Urinary bladder (tissue), 4 donors: ENCODE measurements around the gene SMTNL1. TPM values are rescaled to one million over a fixed set of nuclear protein-coding genes. Genes with fewer than 3 reads are reported as not detected.

Source experiments
- DNase-seq: peaks from one replicate; pipeline ENCODE4 v3.0.0-alpha.2; 2015; ENCODE audit errors: extremely low spot score
- H3K27ac ChIP-seq: one replicate; pipeline ENCODE4 v1.5.1; 2013; ENCODE audit warnings: low read depth, mild to moderate bottlenecking, moderate library complexity
- H3K36me3 ChIP-seq: one replicate; pipeline ENCODE4 v1.6.1; 2013; ENCODE audit warnings: mild to moderate bottlenecking, moderate library complexity; ENCODE audit not compliant: insufficient read depth
- H3K4me1 ChIP-seq: one replicate; pipeline ENCODE4 v1.6.1; 2013; ENCODE audit warnings: mild to moderate bottlenecking, moderate library complexity; ENCODE audit not compliant: insufficient read depth
- H3K4me3 ChIP-seq: one replicate; pipeline ENCODE4 v1.5.1; 2013; ENCODE audit warnings: low read depth, low read length
- WGBS: extraction: QIAGEN DNeasy Blood & Tissue Kit; methylation state at CpG from one replicate; pipeline ENCODE4 v1.1.7; 2013; 5-methylcytosine and 5-hydroxymethylcytosine counted together
- polyA plus RNA-seq: library from polyadenylated mRNA; stranded (reverse); fragments of 200-250 nt; gene quantifications from one replicate; pipeline ENCODE4 v1.2.3, GENCODE V29; 2013
- total RNA-seq: library from RNA; depleted of rRNA; stranded (reverse); fragments of >200 nt; gene quantifications from one replicate; pipeline ENCODE4 v1.2.3, GENCODE V29; 2014
- donor health status: healthy with polysubstance abuse.
- donor health status: healthy.

The SMTNL1 gene, protein sequence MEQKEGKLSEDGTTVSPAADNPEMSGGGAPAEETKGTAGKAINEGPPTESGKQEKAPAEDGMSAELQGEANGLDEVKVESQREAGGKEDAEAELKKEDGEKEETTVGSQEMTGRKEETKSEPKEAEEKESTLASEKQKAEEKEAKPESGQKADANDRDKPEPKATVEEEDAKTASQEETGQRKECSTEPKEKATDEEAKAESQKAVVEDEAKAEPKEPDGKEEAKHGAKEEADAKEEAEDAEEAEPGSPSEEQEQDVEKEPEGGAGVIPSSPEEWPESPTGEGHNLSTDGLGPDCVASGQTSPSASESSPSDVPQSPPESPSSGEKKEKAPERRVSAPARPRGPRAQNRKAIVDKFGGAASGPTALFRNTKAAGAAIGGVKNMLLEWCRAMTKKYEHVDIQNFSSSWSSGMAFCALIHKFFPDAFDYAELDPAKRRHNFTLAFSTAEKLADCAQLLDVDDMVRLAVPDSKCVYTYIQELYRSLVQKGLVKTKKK
- total RNA-seq, result 0.16 TPM
- polyA plus RNA-seq, result not detected

- no peaks in the 10 kb centered on the region for H3K36me3 ChIP-seq
- DNase-seq, result no peak
- H3K27ac ChIP-seq, result no peak within 1 kb of the TSS
- no peaks in the 10 kb centered on the region for H3K4me1 ChIP-seq
- WGBS, result 56% methylated on average over 14 of the region's 14 CpGs
- H3K4me3 ChIP-seq, result no peak within 1 kb of the TSS
These were observed at the start of gene SMTNL1 for GRCh38 chr11:57536947-57537619. SMTNL1 (plus strand) TSS chr11:57537595; CDS start chr11:57542643, 5,048 bp downstream.

GRCh38 chr11:57487920-57488659 lies 49.3 kb upstream of the SMTNL1 start:
- DNase-seq, result no peak
- no peak overlapping the region for H3K4me3 ChIP-seq
- H3K27ac ChIP-seq, result no peak overlapping the region
- H3K36me3 ChIP-seq, result no peaks in the 10 kb centered on the region
- no peaks in the 10 kb centered on the region for H3K4me1 ChIP-seq
- WGBS, result 86% methylated on average over 6 of the region's 6 CpGs

DNA sequence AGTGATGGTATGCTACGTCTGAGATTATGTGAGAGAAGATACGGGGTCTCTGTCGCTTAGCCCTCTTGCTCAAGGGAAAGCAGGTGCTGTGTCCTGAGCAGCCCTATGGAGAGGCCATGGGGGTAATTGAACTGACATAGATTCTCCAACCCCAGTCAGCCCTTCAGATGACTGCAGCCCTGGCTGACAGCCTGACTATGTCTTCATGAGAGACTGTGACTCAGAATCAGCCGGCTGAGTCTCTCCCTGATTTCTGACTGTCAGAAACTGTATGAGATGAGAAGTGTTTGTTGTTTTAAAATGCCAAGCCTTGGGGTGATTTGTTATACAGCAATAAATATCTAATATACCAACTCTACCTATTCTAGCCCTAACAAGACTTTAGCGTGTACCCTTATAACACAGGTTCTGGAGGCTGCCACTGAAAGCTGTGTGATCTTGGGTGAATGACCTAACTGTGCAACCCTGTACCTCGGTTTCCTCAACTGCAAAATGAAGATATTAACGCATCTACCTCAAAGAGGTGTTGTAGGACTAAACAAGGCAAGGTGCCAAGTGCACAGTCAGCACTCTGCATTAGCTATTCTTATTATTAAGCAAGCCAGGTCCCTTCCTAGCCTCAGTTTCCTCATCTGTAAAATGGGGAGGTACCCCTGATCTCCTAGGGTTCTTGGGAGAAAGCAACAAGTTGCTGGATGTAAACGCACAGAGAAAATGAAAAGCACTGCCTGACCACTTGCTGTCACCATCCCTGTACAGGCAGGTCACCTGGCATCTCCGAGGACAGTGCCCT lies 46.7 kb upstream of the SMTNL1 start:
- Histone ChIP-seq H3K4me1 (no peaks in the 10 kb centered on the region), H3K4me3 (no peak overlapping the region), H3K27ac (no peak overlapping the region), H3K36me3 (no peaks in the 10 kb centered on the region)
- no peak for DNase-seq
- WGBS, result 93% methylated on average over 9 of the region's 9 CpGs

DNA sequence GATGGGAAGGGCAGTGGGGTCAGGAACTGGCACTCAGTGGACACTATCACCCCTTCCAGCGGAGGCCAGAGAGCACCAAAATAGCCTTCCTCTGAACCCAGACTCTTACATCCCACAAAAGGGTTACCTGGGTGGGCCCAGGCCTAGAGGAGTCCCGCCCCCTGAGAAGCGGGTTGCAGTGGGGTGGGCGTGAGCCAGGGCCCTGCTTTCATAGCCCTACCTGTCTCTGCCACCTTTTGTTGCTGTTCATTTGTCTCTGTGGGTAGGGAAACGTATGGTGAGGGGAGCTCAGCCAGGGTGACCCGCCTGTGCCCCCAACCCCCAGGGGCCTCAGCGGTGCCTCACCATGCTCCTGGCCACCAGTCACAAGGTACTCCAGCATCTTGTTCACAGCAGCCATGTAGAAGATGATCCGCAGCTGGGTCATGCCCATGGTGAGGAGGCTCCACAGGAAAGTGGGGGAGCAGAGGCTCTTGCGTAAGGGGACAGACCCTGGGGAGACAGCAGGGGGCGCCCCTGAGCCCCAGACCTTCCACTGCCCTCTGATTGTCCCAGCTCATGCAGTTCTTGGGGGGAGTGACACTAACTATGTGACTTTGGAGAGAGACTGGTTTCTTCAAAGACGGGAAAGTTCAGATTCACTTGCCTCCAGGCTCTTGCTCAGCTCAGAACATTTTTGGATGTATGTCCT lies 45.9 kb upstream of the SMTNL1 start:
- WGBS, result 80% methylated on average over 11 of the region's 11 CpGs
- Histone ChIP-seq H3K4me3 (no peak overlapping the region), H3K27ac (no peak overlapping the region), H3K4me1 (no peaks in the 10 kb centered on the region), H3K36me3 (no peaks in the 10 kb centered on the region)
- no peak for DNase-seq

DNA sequence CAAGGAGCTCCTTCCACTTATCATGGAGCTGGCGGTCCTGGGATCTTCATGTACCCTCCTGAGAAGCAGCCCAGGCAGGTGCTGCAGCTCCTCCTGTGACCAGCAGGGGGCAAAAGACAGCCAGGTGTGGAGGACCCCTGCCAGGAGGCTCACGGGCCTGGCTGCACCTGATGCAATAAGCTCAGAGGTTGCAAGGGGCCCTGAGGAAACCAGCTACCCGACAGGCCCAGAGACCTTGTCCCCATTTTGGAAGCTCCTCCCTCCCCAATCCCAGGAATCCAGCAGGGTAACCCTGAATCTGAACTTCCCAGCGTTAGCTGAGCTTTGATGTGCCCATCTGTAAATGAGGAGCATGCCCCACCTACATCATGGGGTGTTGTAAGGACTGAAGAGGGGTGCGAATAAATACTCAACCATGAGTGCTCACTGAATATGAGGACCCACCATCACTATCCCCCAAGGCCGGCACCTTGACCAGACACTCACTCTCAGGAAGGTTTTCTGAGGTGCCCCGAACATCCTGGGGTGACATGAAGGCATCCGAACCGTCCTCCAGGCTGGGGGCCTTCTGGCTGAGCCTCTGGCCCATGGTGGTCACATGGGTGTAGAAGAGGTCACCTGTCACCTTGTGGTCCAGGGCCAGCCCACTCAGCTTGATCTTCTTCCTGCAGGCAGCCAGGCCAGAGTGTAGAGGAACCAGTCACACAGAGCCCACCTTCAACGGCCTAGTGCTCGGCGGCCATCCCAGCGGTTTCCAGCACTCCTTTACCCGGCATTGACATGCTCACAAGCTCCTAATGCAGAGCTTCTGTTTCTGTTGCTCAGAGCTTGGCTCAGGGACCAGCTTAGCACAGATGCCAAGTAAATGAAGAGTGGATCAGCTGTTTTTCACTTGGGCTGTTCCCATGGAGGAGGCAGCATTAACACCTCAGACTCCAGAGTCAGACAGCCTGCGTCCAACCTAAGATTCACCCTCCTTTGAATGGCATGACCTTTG lies 43.6 kb upstream of the SMTNL1 start:
- H3K27ac ChIP-seq, result no peak overlapping the region
- no peaks in the 10 kb centered on the region for H3K36me3 ChIP-seq
- no peak overlapping the region for H3K4me3 ChIP-seq
- 73% methylated on average over 15 of the region's 15 CpGs for WGBS
- no peak for DNase-seq
- no peaks in the 10 kb centered on the region for H3K4me1 ChIP-seq

- no peak for DNase-seq
- Histone ChIP-seq H3K27ac (no peak overlapping the region), H3K36me3 (no peaks in the 10 kb centered on the region), H3K4me3 (no peak overlapping the region), H3K4me1 (no peaks in the 10 kb centered on the region)
- 83% methylated on average over 9 of the region's 9 CpGs for WGBS
These were observed 41.1 kb upstream of the SMTNL1 start for GRCh38 chr11:57496109-57496820.

DNA sequence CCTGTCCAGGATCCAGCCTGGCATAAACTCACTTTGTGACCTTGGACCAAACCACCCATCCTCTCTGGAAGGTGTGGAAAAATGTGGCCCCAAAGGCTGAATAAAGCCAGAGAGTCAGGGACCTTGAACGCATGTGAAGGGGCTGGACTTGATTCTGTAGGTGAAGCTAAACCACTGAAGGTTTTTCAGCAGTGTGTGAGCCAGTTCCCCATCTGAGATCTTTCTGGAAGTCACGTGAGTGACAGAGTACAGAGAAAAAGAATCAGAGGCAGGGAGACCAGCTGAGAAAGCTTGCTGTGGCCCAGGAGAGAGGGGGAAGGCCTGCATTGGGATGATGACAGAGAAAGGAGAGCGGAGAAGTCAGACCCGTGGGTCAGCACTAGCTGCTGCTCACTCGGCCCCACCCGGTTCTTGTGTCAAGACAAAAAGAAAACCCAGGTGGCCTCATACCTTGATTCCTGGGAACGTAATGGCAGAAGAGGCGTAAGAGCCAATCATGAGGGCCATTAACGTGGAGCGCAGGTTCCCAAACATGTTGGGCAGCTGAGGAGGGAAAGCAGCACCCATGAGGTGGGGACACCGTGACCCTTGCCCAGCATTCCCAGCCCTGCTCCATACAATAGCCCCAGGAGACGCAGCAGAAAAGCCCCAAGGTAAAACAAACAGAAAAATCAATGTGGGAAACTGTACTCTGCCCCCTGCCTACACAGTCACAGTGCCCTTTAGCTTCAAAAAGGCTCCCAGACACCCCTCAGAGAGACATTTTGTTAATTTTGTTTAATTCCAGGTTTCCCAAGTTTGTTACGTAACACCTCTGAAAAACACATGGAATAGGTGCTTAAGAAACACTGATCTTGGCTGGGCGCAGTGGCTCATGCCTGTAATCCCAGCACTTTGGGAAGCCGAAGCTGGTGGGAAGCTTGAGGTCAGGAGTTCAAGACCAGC lies 39.8 kb upstream of the SMTNL1 start:
- H3K4me1 ChIP-seq, result no peaks in the 10 kb centered on the region
- H3K4me3 ChIP-seq, result no peak overlapping the region
- no peaks in the 10 kb centered on the region for H3K36me3 ChIP-seq
- no peak overlapping the region for H3K27ac ChIP-seq
- no peak for DNase-seq
- 94% methylated on average over 15 of the region's 15 CpGs for WGBS

GRCh38 chr11:57498540-57498939 lies 38.9 kb upstream of the SMTNL1 start:
- Histone ChIP-seq H3K4me3 (no peak overlapping the region), H3K4me1 (no peaks in the 10 kb centered on the region), H3K36me3 (no peaks in the 10 kb centered on the region), H3K27ac (no peak overlapping the region)
- WGBS, result 86% methylated on average over 6 of the region's 6 CpGs
- no peak for DNase-seq

DNA sequence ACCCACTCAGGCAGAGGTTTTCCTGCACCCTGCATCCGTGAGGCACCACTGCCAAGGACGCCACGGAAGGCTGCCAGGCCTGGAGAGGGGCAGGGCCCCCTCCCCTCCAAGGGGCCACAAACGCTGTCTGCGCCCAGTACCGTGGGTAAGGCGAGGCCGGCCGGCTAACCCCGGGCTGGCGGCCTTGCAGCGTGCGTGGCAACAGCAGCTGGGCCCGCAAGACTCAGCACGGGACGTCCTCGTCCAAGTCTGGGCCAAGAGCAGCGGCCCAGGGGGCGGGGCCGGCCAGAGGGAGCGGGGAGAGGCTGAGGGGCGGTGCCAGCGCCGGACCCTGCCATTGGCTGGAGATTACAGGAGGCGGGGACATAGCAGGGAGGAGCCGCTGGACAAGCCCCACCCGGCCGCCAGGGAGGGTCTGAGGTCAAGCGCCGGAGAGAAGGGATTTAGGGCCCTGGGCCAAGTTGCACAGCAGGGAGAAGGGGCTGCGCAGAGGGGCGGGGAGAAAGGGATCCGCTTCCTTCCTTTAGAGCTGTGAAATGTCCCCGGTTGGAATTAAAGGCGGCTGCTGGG lies 37.9 kb upstream of the SMTNL1 start:
- peak; percentile 77 for DNase-seq
- no peak overlapping the region for H3K4me3 ChIP-seq
- 5% methylated on average over 35 of the region's 35 CpGs for WGBS
- H3K4me1 ChIP-seq, result no peaks in the 10 kb centered on the region
- H3K27ac ChIP-seq, result peak overlapping the region; percentile 44
- H3K36me3 ChIP-seq, result no peaks in the 10 kb centered on the region

DNA sequence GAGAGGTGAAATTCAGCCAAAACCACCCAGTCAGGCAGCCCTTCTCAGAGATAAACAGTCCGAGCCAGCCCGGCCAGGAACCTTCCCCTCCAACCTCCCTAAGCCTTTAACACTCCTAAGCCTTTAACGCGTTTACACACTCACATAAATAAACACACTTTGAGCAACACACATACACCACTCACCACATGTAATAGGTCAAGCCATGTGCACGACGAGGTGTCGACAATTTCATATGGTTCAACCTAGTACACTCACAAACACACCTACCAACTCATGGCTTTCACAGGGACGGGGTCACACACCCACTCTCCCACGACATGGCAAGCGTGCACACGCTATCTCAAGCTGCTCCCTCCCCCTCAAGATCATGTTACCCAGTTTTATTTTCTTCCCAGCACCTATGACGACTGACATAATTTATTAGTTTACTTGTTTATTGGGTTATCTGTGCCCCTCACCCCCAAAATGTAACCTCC lies 37.4 kb upstream of the SMTNL1 start:
- no peaks in the 10 kb centered on the region for H3K36me3 ChIP-seq
- 17% methylated on average over 12 of the region's 12 CpGs for WGBS
- no peaks in the 10 kb centered on the region for H3K4me1 ChIP-seq
- peak overlapping the region; percentile 44 for H3K27ac ChIP-seq
- H3K4me3 ChIP-seq, result no peak overlapping the region
- DNase-seq, result no peak
